ENCODE results near the gene HOXB5.

HOXB5 gene

GRCh38 chr17:48593126-48593829, at the start of gene HOXB5:
TSS of gene HOXB5 (minus strand) at chr17:48593779. CDS start at chr17:48593682, 97 bp downstream.
- DNase-seq (ENCODE audit: low read depth in 2 of 2) = no peak

GRCh38 chr17:48642843-48643696, 49.5 kb upstream of the HOXB5 start:
- no peak for DNase-seq (ENCODE audit: low read depth in 2 of 2)

GRCh38 chr17:48642059-48642842, 48.7 kb upstream of the HOXB5 start:
- DNase-seq (ENCODE audit: low read depth in 2 of 2) = no peak

DNA sequence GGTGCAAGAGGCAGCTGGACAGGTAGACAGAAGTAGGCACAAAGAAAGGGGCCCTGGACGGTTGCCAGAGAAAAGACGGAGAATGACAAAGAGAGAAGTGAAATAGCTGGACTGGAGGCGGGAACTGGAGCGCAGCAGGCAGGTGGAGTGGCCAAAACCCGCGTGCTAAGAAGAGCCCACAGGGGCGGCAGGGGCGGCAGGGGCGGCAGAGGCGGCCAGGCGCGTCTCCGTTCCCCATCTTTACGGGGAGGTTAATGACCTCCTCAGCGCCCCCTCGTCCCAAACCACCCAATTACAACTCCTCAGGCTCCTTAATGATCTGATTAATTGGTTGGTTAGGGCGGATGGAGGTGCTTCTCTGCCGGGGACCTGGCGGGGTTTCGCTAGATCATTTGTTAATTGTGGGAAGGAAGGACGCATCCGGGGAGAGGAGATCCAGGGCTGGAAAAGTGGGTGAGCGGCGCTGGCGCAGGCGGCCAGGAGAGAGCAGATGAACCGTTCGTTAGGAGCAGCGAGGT, 48.0 kb upstream of the HOXB5 start:
- no peak for DNase-seq (ENCODE audit: low read depth in 2 of 2)

DNA sequence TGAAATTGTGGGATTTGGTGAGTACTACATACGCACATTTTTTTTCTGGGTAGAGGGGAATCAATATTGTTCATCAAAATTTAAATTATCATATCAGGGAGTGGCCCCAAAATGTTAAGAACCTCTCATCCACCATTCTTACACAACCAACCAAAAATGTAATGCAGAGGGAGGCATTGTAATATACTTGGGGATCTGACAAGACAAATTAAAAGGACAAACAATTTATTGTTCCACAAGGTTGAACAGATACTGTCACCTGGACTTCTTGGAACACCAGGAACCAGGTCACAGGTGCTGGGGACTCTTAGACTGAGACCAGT, 47.2 kb upstream of the HOXB5 start:
- no peak for DNase-seq (ENCODE audit: low read depth in 2 of 2)

GRCh38 chr17:48639982-48640857, 46.6 kb upstream of the HOXB5 start:
- no peak for DNase-seq (ENCODE audit: low read depth in 2 of 2)

GRCh38 chr17:48639136-48639535, 45.6 kb upstream of the HOXB5 start:
- DNase-seq (ENCODE audit: low read depth in 2 of 2) = no peak

DNA sequence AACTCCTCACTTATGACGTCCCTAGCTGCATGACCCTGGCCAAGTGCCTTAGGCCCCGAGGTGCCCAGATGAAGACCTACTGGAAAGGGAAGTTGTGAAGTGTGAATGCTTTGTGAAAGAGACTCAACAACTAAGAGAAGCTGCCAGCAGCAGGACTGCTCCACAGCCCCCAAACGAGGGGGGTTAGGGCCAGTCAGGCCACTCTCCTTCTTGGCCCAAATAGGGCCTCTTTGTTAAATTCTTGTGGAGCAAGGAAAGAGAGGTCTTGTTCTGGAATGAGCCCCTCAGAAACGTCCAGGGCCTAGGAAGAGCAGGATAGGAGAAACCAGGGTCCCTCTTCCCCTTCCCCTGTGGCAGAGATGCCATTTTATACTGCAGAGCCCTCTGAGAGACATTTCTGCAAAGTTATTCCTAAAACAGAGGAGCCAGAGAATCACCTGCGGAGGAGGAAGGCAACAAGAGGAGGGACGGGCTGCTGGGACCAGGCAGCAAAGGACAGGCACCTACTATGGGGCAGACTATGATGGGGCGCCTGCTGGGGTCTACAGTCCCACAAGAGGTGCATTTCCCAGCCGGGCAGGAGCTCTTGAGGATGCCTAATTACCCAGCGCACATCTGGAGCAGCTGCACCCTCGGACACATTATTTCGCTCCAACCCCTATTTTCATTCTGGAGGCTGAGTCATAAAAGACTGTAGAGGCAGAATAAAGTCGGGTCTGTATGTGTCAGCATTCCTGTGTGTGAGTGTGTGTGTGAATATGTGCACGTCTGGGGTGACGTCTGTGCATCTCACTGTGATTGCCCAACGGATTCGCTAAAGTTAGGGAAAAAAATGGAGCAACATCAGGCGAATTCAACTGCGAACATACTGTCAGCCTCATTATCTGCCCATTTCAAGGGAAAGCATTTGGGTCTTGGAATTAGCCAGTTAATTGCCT, 44.0 kb upstream of the HOXB5 start:
- DNase-seq (ENCODE audit: low read depth in 2 of 2) = no peak

DNA sequence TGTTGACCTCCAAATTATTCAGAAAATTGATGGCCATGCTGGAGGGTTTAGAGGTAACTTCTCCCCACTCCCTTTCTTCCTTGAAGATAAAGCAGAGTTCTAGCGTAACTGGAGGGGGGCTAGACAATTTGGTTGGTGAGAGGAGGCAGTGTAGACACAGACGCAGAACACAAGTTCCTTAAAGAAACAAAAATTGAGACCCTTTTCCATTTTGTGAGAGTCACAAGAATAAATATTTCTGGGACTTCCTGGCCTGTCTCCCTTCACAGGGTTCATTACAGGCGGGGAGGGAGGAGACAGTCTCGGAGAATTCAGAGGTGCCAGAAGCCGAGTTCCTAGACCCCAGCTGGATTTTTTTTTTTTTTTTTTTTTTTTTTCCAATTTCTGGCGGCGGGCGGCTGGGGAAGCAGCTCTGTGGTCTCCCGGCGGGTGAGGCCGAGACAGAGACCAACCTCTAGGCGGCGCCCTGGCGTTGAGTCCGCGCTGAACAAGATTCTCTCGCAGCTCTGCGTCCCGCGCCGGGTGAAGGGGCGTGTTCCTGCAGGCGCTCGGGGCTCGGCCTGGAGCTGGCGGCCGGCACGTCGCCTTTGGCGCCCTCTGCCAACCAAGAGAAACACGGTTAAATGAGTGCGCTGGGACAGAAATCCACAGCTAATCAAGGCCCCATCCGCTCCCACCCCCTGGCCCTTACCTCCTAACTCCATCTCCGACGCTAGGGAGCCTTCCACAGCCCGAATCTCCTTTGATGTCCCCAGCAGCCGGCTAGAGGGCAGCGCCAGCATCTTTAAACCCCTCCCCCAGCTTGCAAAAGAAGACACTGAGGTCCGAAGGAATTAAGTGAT, 42.8 kb upstream of the HOXB5 start:
- DNase-seq (ENCODE audit: low read depth in 2 of 2) = peak in 1 of 2 donors; percentile 47

DNA sequence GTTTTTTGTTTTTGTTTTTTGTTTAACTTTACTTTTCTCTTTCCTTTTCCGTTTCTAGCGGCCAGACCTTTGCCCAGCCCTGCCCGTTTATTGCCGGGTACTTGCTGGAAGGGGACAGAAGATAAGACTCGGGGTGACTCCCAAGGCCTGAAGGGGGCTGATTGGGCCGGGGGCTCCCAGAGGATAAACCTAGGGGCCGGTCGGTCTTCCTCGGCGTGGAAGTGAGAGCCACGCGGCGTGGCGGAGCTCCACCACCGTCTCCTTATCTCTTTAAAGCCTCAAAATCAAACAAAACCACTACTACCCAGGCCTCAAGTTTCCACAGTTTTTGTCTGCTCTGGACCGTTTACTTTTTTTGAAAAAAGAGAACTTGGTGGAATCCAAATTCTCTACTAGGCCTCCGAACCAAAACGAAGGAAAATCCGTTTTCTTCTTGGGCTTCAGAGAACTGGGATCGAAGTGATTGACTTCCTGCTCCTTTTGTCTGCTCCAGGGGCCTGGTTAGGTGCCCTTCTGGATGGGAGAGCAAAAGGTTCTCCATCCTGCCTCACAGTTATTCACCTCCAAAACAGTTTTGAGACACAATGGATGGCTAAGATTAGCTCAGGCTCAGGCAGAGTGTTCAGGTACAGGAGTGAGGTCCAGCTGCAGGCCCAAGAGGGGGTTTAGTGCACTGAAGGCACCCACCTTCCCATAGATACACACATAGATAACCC, 41.1 kb upstream of the HOXB5 start:
- no peak for DNase-seq (ENCODE audit: low read depth in 2 of 2)

GRCh38 chr17:48633266-48633677, 39.7 kb upstream of the HOXB5 start:
- DNase-seq (ENCODE audit: low read depth in 2 of 2) = no peak

DNA sequence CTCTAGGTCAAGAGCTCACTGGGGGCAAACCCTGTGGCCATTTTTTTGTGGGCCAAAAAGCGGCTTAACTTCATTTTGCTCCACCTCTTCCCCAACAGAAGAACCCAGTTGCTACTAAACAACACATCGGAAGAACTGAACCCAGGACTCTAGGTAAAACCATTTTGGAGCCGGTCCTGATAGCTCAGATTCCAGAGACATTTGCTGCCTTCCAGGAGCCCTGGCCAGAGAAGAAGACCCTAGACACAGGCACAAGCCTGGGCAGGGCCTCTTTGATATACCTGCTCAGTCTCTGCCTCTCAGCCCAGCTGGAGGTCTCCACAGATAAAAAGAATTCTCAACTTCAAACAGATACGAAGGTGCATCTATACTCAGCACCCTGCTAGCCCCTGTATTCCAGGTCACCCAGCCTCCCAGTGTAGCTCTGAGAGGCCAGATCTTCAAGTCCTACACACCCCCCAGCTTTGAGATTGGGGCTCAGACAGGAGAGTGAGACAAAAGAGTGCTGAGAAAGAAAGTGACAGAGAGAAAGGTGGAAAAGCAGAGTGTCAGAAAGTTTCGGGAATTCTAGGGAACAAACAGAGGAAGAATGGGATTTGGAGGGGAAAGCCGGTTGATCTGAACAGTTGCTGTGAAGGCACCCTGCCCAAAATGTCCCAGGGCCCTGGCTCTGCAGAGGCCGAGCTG, 39.1 kb upstream of the HOXB5 start:
- no peak for DNase-seq (ENCODE audit: low read depth in 2 of 2)

GRCh38 chr17:48631693-48632578, 38.4 kb upstream of the HOXB5 start:
- DNase-seq (ENCODE audit: low read depth in 2 of 2) = no peak

GRCh38 chr17:48630925-48631692, 37.5 kb upstream of the HOXB5 start:
- DNase-seq (ENCODE audit: low read depth in 2 of 2) = no peak

DNA sequence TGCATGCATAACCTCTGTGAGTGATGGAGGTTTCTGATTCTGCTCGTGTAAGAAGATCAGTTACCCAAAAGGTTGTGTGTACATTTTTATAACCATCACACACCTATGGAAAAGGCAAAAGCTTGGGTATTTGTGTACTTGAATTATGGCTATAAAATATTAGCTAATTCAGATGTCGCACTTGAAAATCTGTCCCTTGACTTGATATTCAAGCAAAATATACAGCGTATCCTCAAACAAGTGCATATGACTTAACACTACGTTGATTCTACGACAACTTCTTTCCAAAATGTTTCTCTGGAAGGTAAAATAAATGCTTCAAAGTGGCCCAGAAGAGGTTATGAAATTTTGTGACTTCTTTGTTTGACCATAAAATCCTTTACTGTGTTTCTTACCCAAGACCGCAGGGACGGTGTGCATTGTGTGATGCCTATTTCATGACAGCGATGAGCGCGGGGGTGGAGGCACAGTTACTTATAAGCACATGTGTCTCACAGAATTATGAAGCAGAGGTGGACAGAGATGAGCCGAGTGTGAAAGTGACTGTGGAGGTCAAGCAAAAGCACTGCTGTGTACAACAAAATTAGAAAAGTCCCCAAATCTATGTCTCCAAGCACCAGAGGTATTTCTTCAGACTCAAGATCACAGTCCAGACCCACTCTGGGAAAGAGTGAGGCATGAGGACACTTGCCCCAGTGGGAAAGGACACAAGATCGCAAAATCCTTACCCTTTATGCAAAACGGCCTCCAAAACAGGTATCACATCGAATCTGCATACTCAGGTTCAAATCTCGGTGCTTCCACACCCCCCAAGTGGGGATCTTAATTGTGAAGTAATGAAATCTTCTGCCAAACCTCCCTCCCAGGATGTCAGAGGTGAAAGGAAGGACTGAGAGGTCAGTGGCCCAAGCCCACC, 36.7 kb upstream of the HOXB5 start:
- DNase-seq (ENCODE audit: low read depth in 2 of 2) = no peak
